ENCODE measurements around the gene GPT2. TPM values are rescaled to one million over a fixed set of nuclear protein-coding genes. Genes with fewer than 3 reads are reported as not detected.
A peak's percentile ranks its signal among the peaks of the same experiment; 100 is the strongest.
"Not testable (repeated sequence)": the region's sequence is repeated elsewhere in the genome, so short reads cannot be mapped to it uniquely, and the experiment has no call there.

GPT2 gene
- total RNA-seq, 4 donors from 2014 or later: 5.5 to 19.2 (median 13.2) TPM

DNA sequence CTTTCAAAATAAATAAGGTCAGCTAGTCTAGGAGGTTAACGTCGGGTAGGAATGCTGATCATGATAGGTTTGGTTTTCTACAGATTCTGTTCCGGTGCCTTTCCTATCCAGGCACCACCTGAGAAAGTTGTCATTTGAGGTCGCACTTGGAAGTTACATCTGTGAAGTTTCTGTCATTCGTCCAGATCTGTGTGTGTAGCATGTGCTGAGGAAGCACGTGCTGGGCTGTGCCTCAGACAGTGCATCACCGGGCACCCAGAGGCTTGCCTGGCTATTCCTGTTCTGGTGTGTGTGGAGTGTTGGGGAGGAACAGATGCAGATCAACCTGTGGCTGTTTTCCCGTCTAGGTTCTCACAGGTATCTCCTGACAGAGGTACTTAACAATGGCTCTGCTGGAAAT is 46.7 kb downstream of the GPT2 start:
- no peak for TF ChIP-seq POLR2A (IDR thresholded peaks at IDR 0.05)
- TF ChIP-seq, protein P1, sequence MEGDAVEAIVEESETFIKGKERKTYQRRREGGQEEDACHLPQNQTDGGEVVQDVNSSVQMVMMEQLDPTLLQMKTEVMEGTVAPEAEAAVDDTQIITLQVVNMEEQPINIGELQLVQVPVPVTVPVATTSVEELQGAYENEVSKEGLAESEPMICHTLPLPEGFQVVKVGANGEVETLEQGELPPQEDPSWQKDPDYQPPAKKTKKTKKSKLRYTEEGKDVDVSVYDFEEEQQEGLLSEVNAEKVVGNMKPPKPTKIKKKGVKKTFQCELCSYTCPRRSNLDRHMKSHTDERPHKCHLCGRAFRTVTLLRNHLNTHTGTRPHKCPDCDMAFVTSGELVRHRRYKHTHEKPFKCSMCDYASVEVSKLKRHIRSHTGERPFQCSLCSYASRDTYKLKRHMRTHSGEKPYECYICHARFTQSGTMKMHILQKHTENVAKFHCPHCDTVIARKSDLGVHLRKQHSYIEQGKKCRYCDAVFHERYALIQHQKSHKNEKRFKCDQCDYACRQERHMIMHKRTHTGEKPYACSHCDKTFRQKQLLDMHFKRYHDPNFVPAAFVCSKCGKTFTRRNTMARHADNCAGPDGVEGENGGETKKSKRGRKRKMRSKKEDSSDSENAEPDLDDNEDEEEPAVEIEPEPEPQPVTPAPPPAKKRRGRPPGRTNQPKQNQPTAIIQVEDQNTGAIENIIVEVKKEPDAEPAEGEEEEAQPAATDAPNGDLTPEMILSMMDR (IDR thresholded peaks at IDR 0.05): no peak
- no peak for DNase-seq
- Histone ChIP-seq H3K27ac (no peak overlapping the region), H3K36me3 (no peaks in the 10 kb centered on the region), H3K4me1 (no peaks in the 10 kb centered on the region), H3K27me3 (no peaks in the 10 kb centered on the region), H3K9me3 (no peaks in the 10 kb centered on the region), H3K4me3 (replicated peaks in 1 of 3) (no peak overlapping the region)
- intact Hi-C loops (cut with DNase I): no loop called here
- WGBS, 2 donors: 92 to 95% methylated on average over 8 of the region's 8 CpGs

DNA sequence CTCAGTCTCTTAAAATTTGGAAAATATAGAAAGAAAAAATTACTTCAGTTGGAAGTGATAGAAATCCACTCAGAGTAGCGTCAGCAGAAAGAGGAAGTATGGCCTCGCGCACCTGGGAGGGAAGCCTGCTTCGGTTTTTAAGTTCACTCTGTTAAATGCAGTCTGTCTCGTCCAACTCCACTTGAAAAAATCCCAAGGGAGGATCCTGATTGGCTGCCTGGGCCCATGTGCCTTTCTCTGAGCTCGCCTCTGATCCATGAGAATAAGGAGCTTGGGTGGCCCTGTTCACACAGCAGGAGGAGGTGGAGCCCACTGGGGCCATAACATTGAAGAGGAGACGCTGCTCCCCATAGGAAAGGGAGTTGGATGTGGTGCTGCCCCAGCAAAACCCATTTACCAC is 48.6 kb downstream of the GPT2 start:
- no peak overlapping the region for H3K27ac ChIP-seq
- H3K27me3 ChIP-seq: no peaks in the 10 kb centered on the region
- H3K4me1 ChIP-seq: no peaks in the 10 kb centered on the region
- WGBS, 2 donors: 62 to 63% methylated on average over 7 of the region's 7 CpGs
- TF ChIP-seq, protein P1 (IDR thresholded peaks at IDR 0.05): no peak
- TF ChIP-seq POLR2A (IDR thresholded peaks at IDR 0.05): no peak
- no peak for DNase-seq
- intact Hi-C loops (cut with DNase I): no loop called here
- no peaks in the 10 kb centered on the region for H3K36me3 ChIP-seq
- no peak overlapping the region for H3K4me3 ChIP-seq (replicated peaks in 1 of 3)
- H3K9me3 ChIP-seq: no peaks in the 10 kb centered on the region

DNA sequence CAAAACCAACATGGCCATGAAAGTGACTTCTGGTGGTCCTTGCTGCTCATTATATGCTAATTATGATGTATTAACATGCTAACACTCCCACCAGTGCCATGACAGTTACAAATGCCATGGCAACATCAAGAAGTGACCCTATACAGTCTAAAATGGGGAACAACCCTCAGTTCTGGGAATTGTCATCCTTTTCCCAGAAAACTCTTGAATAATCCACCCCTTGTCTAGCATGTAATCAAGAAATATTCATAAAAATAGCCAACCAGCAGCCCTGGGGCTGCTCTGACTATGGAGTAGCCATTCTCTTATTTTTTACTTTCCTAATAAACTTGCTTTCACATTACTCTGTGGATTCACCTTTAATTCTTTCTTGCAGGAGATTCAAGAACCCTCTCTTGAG is 53.4 kb downstream of the GPT2 start:
- Histone ChIP-seq H3K27ac (no peak overlapping the region), H3K4me3 (replicated peaks in 1 of 3) (no peak overlapping the region), H3K27me3 (no peaks in the 10 kb centered on the region), H3K9me3 (no peaks in the 10 kb centered on the region), H3K4me1 (no peaks in the 10 kb centered on the region), H3K36me3 (no peaks in the 10 kb centered on the region)
- TF ChIP-seq POLR2A (IDR thresholded peaks at IDR 0.05): no peak
- TF ChIP-seq, protein P1 (IDR thresholded peaks at IDR 0.05): no peak
- DNase-seq: no peak
- intact Hi-C loops (cut with DNase I): no loop called here

DNA sequence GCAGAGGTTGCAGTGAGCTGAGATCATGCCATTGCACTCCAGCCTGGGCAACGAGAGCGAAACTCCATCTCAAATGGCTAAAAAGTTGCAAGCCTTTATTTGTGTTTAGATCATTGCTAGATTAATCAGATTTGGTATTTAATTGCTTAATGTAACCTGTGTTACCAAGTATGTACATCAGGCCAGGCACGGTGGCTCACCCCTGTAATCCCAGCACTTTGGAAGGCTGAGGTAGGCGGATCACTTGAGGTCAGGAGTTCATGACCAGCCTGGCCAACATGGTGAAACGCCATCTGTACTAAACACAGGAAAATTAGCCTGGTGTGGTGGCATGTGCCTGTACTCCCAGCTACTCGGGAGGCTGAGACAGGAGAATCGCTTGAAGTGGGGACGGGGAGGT is 60.6 kb downstream of the GPT2 start:
- DNase-seq; H3K4me3 ChIP-seq (replicated peaks in 1 of 3); H3K36me3 ChIP-seq; intact Hi-C loops (cut with DNase I); H3K4me1 ChIP-seq; H3K27me3 ChIP-seq; H3K9me3 ChIP-seq; H3K27ac ChIP-seq: not testable (repeated sequence)
- WGBS, 2 donors: 94 to 96% methylated on average over 8 of the region's 8 CpGs

DNA sequence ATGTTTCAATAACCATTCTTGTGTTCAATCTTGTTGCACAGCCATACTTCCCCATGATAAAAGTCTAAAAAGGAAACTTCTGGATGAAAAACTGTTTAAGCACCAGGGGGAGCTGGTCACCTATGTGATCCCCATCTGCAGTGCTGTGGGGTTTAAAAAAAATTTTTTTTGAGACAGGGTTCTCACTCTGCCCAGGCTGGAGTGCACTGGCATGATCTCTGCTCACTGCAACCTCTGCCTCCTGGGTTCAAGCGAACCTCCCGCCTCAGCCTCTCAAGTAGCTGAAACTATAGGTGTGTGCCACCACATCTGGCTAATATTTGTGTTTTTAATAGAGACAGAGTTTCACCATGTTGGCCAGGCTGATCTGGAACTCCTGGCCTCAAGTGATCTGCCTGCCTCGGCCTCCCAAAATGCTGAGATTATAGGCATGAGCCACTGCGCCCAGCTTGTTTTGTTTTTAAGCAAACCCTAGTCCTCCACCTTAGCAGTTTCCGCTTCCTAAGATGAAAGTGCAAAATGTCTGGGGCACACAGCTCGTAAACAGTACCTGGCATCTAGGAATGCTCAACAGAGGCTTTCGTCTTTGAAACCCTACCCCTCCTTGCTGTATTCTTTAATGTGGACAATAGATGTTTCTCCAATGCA is 63.9 kb downstream of the GPT2 start:
- H3K27me3 ChIP-seq: no peaks in the 10 kb centered on the region
- no peak overlapping the region for H3K4me3 ChIP-seq (replicated peaks in 1 of 3)
- no peak overlapping the region for H3K27ac ChIP-seq
- WGBS, 2 donors: 89 to 92% methylated on average over 7 of the region's 7 CpGs
- DNase-seq: peak; percentile 7 to 13
- intact Hi-C loops (cut with DNase I): no loop called here
- no peaks in the 10 kb centered on the region for H3K36me3 ChIP-seq
- no peaks in the 10 kb centered on the region for H3K9me3 ChIP-seq
- no peak for TF ChIP-seq POLR2A (IDR thresholded peaks at IDR 0.05)
- TF ChIP-seq, protein P1 (IDR thresholded peaks at IDR 0.05): peak in 4 of 6 experiments; percentile 19 to 50 (median 48)
- H3K4me1 ChIP-seq: no peaks in the 10 kb centered on the region
